HepG2 (cell line): ENCODE results near the gene PKLR. TPM values are rescaled to one million over a fixed set of nuclear protein-coding genes. Genes with fewer than 3 reads are reported as not detected.

Source experiments
- CAMTA2 ChIP-seq: sonication (generic); formaldehyde crosslinking; IDR thresholded peaks from 2 replicates; pipeline ENCODE4 v1.4.0; 2020; ENCODE audit warnings: mild to moderate bottlenecking, missing genetic modification reagents, borderline replicate concordance
- CCAR2 ChIP-seq: fragments of 200-400 bp; formaldehyde crosslinking; optimal IDR thresholded peaks from 2 replicates; pipeline ENCODE3; 2018; ENCODE audit warnings: low read depth, mild to moderate bottlenecking, low read length, moderate library complexity
- MBD4 ChIP-seq: IDR thresholded peaks from 2 replicates; pipeline ENCODE4 v1.6.1; 2012; ENCODE audit warnings: low read length, inconsistent platforms, borderline replicate concordance
- ZBTB20 ChIP-seq: sonication (generic); formaldehyde crosslinking; IDR thresholded peaks from 2 replicates; pipeline ENCODE4 v1.8.1; 2023; ENCODE audit warnings: missing genetic modification reagents, low read depth, mild to moderate bottlenecking, borderline replicate concordance
- ZBTB38 ChIP-seq: sonication (generic); formaldehyde crosslinking; IDR thresholded peaks from 2 replicates; pipeline ENCODE4 v1.5.1; 2020; ENCODE audit warnings: mild to moderate bottlenecking, missing genetic modification reagents
- ZFX ChIP-seq: sonication (generic); formaldehyde crosslinking; IDR thresholded peaks from 2 replicates; pipeline ENCODE4 v1.4.0; 2020; ENCODE audit warnings: mild to moderate bottlenecking, low read depth, missing genetic modification reagents, moderate library complexity
- ZKSCAN8 ChIP-seq: IDR thresholded peaks from 2 replicates; pipeline ENCODE4 v1.6.1; 2016; ENCODE audit warnings: borderline replicate concordance, missing genetic modification reagents, missing compliant biosample characterization
- ZNF335 ChIP-seq: sonication (generic); formaldehyde crosslinking; IDR thresholded peaks from 2 replicates; pipeline ENCODE4 v1.4.0; 2020; ENCODE audit warnings: missing genetic modification reagents
- ZNF337 ChIP-seq: sonication (generic); formaldehyde crosslinking; IDR thresholded peaks from 2 replicates; pipeline ENCODE4 v1.5.1; 2020; ENCODE audit warnings: missing genetic modification reagents, low read depth, mild to moderate bottlenecking, borderline replicate concordance
- polyA plus RNA-seq, 8 experiments: library from polyadenylated mRNA; depleted of rRNA in 3 of 8; stranded (reverse) in 7 of 8; unstranded in 1 of 8; fragments of >200 nt; fragmentation: Illumina TruSeq in 4 of 8; extraction: Trizol in 4 of 8; gene quantifications; 2 replicates each; pipeline versions ENCODE4 v1.2.1 to v1.2.3, GENCODE V29; 2011 to 2016; ENCODE audit warnings: low read depth in 4 of 8, missing spikeins in 1 of 8, mixed read lengths in 1 of 8; ENCODE audit not compliant: insufficient read depth in 1 of 8
- total RNA-seq, 5 experiments: library from RNA; depleted of rRNA; stranded (reverse); fragments of >200 nt; fragmentation: Illumina TruSeq; extraction: Trizol; gene quantifications; 2 replicates each; pipeline ENCODE4 v1.2.3, GENCODE V29; 2016; ENCODE audit warnings: low read depth in 1 of 5
- TF ChIP-seq, protein P1 (sequence below): sonication (generic); formaldehyde crosslinking; IDR thresholded peaks from 2 replicates; pipeline ENCODE4 v1.5.1; 2020; ENCODE audit warnings: mild to moderate bottlenecking, missing genetic modification reagents, borderline replicate concordance
- TF ChIP-seq, protein P2 (sequence below): sonication (generic); formaldehyde crosslinking; IDR thresholded peaks from 2 replicates; pipeline ENCODE4 v1.4.0; 2020; ENCODE audit warnings: low read depth, mild to moderate bottlenecking, missing genetic modification reagents
- TF ChIP-seq, protein P3 (sequence below): sonication (generic); formaldehyde crosslinking; IDR thresholded peaks from 2 replicates; pipeline ENCODE4 v1.4.0; 2020; ENCODE audit warnings: missing genetic modification reagents
- TF ChIP-seq, protein P4 (sequence below): sonication (generic); formaldehyde crosslinking; IDR thresholded peaks from 2 replicates; pipeline ENCODE4 v1.8.0; 2022; ENCODE audit warnings: mild to moderate bottlenecking, missing genetic modification reagents, moderate library complexity
- TF ChIP-seq, protein P5 (sequence below): IDR thresholded peaks from 2 replicates; pipeline ENCODE4 v1.6.1; 2016
- TF ChIP-seq, protein P6 (sequence below): sonication (generic); formaldehyde crosslinking; IDR thresholded peaks from 2 replicates; pipeline ENCODE4 v1.4.0; 2020; ENCODE audit warnings: mild to moderate bottlenecking, missing genetic modification reagents

The PKLR gene
- total and polyA plus RNA-seq, 2 of the 13 experiments (the other 11 are each of a cell fraction or from before 2014, with no cell fraction given): 10.3 to 29.3 TPM

DNA sequence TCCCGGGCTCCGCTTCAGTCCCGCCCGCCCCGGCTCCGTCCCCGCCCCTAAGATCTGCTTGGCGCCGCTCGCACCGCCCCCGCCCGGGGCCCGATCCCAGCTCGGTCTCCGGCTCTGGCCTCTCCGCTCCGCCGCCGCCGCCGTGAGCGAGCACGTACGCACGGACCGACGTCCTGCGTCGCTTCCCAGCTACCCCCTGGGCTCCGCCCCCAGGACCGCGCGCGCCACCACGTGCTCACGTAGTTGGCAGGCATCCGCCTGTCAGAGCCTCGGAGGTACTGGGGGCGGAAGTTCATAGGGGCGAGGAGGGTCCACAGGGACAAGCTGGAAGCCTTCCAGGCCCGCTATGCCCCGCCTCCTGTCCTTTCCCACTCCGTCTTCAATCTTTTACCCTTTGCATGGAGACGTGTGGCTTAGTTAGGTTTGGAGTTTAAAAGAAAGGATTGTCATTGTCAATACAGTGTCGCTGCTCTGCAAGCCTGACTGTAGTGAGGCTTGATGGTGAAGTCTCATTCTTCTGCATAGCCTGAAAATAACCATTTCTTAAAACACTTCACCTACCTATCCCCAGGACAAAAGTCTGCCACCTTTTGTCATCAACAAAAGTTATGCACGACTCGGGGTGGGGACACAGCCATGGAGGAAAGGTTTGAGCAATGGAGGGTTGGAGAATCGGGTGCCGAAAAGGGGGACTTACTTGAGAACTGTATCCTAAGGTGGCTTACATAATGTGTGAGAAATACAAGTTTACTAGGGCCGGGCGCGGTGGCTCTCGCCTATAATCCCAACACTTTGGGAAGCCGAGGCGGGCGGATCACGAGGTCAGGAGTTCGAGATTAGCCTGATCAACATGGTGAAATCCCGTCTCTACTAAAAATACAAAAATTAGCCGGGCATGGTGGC is 27.6 kb downstream of the PKLR start, which contains the start of gene CLK2 (continued):
- TF ChIP-seq, protein P1, sequence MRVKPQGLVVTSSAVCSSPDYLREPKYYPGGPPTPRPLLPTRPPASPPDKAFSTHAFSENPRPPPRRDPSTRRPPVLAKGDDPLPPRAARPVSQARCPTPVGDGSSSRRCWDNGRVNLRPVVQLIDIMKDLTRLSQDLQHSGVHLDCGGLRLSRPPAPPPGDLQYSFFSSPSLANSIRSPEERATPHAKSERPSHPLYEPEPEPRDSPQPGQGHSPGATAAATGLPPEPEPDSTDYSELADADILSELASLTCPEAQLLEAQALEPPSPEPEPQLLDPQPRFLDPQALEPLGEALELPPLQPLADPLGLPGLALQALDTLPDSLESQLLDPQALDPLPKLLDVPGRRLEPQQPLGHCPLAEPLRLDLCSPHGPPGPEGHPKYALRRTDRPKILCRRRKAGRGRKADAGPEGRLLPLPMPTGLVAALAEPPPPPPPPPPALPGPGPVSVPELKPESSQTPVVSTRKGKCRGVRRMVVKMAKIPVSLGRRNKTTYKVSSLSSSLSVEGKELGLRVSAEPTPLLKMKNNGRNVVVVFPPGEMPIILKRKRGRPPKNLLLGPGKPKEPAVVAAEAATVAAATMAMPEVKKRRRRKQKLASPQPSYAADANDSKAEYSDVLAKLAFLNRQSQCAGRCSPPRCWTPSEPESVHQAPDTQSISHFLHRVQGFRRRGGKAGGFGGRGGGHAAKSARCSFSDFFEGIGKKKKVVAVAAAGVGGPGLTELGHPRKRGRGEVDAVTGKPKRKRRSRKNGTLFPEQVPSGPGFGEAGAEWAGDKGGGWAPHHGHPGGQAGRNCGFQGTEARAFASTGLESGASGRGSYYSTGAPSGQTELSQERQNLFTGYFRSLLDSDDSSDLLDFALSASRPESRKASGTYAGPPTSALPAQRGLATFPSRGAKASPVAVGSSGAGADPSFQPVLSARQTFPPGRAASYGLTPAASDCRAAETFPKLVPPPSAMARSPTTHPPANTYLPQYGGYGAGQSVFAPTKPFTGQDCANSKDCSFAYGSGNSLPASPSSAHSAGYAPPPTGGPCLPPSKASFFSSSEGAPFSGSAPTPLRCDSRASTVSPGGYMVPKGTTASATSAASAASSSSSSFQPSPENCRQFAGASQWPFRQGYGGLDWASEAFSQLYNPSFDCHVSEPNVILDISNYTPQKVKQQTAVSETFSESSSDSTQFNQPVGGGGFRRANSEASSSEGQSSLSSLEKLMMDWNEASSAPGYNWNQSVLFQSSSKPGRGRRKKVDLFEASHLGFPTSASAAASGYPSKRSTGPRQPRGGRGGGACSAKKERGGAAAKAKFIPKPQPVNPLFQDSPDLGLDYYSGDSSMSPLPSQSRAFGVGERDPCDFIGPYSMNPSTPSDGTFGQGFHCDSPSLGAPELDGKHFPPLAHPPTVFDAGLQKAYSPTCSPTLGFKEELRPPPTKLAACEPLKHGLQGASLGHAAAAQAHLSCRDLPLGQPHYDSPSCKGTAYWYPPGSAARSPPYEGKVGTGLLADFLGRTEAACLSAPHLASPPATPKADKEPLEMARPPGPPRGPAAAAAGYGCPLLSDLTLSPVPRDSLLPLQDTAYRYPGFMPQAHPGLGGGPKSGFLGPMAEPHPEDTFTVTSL (CRISPR knock-in tag): no peak; the same call in 1 of the 2 replicates
- no peak for TF ChIP-seq CCAR2
- TF ChIP-seq, protein P2, sequence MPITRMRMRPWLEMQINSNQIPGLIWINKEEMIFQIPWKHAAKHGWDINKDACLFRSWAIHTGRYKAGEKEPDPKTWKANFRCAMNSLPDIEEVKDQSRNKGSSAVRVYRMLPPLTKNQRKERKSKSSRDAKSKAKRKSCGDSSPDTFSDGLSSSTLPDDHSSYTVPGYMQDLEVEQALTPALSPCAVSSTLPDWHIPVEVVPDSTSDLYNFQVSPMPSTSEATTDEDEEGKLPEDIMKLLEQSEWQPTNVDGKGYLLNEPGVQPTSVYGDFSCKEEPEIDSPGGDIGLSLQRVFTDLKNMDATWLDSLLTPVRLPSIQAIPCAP: no peak
- TF ChIP-seq ZBTB38: peak; percentile 10; the same call in 1 of the 2 replicates
- no peak for TF ChIP-seq ZNF335
- TF ChIP-seq MBD4: no peak
- TF ChIP-seq, protein P3, sequence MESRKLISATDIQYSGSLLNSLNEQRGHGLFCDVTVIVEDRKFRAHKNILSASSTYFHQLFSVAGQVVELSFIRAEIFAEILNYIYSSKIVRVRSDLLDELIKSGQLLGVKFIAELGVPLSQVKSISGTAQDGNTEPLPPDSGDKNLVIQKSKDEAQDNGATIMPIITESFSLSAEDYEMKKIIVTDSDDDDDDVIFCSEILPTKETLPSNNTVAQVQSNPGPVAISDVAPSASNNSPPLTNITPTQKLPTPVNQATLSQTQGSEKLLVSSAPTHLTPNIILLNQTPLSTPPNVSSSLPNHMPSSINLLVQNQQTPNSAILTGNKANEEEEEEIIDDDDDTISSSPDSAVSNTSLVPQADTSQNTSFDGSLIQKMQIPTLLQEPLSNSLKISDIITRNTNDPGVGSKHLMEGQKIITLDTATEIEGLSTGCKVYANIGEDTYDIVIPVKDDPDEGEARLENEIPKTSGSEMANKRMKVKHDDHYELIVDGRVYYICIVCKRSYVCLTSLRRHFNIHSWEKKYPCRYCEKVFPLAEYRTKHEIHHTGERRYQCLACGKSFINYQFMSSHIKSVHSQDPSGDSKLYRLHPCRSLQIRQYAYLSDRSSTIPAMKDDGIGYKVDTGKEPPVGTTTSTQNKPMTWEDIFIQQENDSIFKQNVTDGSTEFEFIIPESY (CRISPR knock-in tag): no peak
- TF ChIP-seq, protein P4, sequence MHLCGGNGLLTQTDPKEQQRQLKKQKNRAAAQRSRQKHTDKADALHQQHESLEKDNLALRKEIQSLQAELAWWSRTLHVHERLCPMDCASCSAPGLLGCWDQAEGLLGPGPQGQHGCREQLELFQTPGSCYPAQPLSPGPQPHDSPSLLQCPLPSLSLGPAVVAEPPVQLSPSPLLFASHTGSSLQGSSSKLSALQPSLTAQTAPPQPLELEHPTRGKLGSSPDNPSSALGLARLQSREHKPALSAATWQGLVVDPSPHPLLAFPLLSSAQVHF (CRISPR knock-in tag): no peak
- TF ChIP-seq ZFX (CRISPR knock-in tag): peak; percentile 88
- no peak for TF ChIP-seq ZBTB20 (CRISPR knock-in tag)
- TF ChIP-seq ZKSCAN8 (CRISPR knock-in tag): no peak
- TF ChIP-seq, protein P5, sequence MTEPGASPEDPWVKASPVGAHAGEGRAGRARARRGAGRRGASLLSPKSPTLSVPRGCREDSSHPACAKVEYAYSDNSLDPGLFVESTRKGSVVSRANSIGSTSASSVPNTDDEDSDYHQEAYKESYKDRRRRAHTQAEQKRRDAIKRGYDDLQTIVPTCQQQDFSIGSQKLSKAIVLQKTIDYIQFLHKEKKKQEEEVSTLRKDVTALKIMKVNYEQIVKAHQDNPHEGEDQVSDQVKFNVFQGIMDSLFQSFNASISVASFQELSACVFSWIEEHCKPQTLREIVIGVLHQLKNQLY (CRISPR knock-in tag): peak; percentile 77
- TF ChIP-seq, protein P6, sequence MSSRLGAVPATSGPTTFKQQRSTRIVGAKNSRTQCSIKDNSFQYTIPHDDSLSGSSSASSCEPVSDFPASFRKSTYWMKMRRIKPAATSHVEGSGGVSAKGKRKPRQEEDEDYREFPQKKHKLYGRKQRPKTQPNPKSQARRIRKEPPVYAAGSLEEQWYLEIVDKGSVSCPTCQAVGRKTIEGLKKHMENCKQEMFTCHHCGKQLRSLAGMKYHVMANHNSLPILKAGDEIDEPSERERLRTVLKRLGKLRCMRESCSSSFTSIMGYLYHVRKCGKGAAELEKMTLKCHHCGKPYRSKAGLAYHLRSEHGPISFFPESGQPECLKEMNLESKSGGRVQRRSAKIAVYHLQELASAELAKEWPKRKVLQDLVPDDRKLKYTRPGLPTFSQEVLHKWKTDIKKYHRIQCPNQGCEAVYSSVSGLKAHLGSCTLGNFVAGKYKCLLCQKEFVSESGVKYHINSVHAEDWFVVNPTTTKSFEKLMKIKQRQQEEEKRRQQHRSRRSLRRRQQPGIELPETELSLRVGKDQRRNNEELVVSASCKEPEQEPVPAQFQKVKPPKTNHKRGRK (CRISPR knock-in tag): no peak
- TF ChIP-seq CAMTA2 (CRISPR knock-in tag): no peak
- no peak for TF ChIP-seq ZNF337 (CRISPR knock-in tag)
